Kidney glomerular epithelial cell (primary cell): ENCODE data around the gene RPRD1B.
"Not testable (repeated sequence)": the region's sequence is repeated elsewhere in the genome, so short reads cannot be mapped to it uniquely, and the experiment has no call there.

Experiments
- DNase-seq: peaks from one replicate; lab custom pipeline; 2025; lab: John Stamatoyannopoulos, UW

The RPRD1B gene

DNA sequence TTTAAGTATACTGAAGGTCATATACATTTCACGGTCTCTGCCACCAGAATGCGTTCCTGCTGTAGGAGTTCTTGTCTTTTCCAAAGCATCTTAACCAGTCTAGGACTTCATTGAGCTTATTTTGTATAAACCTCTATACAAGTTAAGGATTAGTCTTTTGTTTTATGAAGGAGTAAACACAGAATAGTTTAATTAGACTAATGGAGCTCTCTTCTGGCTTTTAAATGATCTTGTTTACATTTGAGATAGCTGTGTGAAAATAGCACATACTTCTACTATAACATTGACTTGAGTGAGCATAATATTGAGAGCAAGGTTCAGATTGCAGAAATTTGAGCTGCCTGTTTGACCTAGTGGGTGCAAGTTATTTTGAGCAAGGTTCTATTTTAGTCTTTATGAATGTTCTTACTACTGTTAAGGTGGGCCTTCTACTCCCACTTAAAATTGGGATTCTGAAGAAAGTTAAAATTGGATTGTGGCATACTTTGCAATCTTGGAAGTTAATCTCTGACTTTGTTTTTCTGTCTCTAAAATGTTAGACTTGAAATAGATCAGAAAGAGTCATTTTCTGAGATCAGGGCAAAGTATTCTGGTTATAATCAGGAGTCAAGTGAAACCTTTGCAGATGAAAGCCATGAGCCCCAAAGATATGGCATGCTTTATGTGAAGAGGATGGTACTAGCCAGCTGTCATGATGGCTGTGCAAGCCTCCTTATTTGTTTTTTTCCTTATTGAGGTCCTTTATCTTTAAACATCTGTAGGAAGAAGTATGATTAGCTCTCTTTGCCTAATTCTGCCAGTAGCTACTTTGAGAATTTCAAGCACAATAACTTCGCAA, 41.8 kb downstream of the RPRD1B start:
- DNase-seq = no peak

DNA sequence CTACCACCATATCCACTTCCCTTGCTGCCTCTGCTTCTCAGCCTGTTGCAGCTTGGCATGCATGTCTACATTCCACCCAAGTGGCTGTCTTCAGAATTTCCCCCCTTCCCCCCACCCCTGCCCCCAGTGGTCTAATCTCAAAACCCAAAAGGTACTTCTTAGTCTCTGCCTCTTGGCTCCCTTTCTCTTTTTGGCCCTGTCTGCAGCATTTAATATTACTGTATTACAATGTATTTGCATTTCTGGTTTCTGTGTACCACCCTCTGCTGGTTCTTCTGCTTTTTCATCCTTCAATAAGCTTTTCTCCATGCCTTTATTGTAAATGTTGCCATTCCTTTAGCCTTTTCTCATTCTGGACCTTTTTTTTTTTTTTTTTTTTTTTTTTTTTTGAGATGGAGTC, 43.0 kb downstream of the RPRD1B start:
- DNase-seq = no peak

DNA sequence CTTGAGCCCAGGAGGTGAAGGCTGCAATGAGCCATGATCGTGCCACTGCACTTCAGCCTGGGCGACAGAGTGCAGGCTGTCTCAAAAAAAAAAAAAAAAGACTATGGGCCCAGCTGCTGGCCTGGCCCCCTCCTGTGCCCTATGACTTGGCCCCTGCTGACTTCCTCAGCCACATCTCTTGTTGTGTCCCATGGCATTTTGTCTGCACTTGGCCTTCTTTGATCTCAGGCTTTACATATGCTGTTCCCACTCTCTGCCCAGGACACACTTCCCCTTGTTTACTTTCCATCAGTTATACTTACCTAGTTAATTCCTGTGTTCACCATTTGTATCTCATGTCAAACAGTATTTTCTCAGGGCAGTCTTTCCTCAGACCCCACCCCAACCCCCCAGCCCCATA, 44.5 kb downstream of the RPRD1B start:
- no peak for DNase-seq

DNA sequence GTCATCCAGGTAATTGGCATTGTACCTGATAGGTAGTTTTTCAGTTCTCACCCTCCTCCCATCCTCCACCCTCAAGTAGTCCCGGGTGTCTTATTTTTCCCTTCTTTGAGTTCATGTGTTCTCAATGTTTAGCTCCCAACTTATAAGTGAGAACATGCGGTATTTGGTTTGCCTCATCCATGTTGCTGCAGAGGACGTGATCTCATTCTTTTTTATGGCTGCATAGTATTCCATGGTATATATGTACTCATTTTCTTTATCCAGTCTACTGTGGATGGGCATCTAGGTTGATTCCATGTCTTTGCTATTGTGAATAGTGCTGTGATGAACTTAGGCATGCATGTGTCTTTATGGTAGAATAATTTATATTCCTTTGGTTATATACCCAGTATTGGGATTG, 45.8 kb downstream of the RPRD1B start:
- no peak for DNase-seq

DNA sequence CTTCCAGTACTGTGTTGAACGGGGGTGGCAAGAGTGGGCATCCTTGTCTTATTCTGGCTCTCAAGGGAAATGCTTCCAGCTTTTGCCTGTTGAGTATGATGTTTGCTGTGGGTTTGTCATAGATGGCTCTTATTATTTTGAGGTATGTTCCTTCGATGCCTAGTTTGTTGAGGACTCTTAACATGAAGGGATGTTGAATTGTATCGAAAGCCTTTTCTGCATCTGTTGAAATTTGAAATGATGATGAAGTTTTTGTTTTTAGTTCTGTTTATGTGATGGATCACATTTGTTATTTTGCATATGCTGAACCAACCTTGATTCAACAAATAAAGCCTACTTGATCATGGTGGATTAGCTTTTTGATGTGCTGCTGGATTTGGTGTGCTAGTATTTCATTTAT, 48.0 kb downstream of the RPRD1B start:
- no peak for DNase-seq

DNA sequence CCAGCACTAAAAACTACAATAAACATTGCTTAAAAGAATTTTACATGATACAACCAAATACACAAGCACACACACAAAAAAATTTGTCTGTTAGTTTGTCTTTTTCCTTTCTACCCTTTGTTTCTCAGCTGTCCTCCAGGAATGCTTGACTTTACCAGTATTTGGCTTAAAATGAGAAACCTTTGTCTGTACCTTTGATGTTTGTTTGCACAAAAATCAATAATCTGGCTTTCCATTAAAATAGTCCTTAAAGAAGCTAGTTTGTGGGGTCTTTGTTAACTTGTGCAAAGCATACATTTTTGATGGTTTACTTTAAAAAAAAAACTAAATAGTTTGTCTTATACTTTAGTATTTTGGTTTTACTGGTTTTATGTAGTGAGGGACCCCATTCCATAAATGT, 49.3 kb downstream of the RPRD1B start:
- DNase-seq = no peak

DNA sequence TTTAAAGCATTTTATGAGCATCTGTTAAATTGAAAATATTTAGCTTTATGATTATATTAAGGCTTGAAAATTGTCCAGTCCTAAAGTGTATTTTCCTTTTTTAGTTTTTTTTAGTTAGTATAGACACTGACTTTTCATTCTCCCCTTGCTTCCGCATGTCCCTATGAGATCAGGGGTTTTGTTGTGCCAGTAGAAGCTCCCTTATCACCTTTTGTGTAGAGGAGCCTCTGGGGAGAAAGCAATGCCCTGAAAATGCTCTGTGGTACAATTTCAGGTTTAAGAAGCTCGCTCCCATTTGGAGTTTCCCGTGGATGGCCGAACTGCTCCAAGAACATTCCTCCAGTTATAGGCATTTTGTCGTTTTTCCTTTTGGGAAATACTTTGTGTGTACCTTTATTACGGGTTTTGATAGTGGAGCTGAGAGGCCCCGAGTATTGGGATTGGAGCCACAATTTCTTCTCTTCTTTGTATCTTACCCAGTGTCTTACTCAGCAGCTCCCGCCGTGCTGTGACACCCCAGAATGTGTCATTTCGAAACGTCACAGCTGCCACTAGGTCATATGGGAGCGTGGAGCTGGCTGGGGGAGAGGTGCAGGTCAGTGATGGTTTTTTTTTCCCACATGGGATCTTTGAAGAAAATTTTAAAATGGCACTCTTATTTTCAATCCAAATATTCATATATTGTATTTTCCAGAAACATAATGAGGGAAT, 49.9 kb downstream of the RPRD1B start:
- DNase-seq = no peak

DNA sequence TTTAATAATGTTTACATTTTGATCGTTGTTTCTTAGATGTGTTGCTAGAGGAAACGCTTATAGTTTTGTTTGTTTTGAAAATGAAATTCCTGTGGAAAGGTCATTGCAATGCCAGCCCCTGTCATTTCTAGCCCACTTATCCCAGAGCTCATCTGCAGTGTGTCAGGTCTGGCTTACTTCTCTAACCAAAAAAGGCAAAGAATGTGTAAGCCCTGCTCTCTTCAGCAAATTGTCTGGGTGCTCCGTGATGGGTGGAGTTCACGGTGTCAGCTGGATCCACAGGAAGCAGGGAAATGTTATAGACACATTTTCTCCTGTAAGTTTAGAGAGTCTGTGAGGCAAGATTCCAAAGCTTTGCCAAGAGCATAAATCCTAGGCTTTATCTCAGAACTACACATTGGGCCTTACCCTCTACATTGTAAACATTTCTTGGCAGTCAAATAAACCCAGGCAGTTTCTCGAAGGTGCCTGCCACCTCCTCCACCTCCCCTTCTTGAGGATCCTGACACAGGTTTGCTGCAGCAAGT, 50.9 kb downstream of the RPRD1B start:
- peak; percentile 27 for DNase-seq

DNA sequence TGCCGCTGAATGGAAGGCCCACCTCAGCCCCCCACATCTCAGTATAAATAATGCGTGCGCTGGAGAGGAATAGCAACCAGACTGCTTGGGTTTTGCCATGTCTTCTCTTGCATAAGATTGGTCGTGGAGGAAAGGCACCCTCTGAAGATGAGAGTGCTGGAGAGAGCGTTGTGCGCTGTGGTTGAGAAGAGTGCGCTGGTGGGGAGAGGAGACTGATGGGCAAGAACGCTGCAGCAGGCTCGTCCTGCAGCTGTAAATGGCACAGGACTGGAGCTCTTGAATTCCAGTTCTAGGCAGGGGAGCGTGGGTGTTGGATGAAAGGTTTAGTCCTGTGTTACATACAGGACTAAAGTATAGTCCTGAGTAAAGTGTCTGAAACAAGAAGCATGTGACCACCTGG, 51.5 kb downstream of the RPRD1B start:
- no peak for DNase-seq

DNA sequence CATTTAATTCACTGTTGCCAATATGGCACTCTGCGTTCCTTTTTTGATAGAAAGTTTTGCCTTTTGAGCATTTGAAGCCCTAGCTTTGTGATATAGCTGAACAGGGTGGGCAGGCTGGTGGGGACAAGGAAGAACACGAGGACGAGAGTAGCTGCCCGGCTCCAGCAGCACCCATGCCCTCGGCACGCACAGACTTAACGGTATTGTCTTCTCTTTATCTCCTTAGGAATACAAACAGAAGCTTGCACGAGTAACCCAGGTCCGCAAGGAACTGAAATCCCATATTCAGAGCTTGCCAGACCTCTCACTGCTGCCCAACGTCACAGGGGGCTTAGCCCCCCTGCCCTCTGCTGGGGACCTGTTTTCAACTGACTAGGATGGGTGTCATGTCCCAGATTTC, 56.0 kb downstream of the RPRD1B start:
- no peak for DNase-seq

DNA sequence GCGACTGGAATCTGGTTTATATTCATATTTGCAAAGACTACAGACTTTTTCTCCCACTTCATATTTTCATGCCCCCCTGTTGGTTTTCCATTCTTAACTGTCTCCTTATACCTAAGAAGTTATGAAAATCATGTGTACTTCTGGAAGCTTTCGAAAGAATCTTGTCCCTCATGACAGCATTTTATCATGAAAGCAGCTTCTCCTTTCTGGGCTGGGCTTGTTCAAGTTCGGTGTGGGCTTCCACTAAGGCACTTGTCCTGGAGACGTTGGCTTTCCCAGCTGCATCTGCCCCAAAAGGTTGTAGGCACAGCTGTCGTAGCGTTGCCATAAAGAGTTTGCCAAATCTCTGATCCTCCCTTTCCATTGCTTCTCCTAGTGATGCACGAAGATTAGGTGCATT, 56.5 kb downstream of the RPRD1B start:
- DNase-seq = no peak

DNA sequence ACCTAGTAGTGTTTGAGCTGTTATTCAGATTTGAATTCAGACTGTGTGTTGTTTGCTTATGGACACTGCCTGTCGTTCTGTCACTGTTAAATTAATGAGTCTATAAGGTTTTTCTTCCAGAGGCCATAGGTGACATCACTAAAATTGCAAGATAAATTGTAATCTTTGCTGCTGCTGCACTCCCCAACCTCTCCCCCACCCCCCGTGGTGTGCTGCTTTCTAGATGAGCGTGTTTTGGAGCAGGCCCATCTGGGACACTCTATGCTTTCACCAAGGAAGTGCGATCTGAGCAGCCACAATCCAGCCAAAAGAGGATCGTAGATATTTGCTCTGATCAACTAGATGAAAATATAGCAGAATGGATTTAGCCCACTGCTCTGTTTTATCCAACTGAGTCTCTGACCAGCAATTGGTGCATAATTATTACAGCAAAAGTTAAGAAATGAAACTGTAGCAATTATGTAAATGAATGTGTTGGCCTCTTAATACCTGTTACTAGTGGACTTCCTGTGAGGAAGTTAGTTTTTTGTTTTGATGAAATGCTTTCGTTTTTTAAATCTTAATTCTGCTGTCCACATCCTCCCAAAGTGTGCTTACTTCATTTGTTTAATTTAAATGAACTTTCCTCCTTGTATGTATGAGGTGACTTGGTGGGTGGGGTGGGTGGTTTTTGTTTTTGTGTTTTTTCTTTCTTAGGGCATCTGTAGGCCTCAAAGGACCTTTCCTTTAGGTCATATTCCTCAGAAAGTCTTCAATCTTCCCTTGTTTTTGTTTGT, 58.1 kb downstream of the RPRD1B start:
- no peak for DNase-seq

DNA sequence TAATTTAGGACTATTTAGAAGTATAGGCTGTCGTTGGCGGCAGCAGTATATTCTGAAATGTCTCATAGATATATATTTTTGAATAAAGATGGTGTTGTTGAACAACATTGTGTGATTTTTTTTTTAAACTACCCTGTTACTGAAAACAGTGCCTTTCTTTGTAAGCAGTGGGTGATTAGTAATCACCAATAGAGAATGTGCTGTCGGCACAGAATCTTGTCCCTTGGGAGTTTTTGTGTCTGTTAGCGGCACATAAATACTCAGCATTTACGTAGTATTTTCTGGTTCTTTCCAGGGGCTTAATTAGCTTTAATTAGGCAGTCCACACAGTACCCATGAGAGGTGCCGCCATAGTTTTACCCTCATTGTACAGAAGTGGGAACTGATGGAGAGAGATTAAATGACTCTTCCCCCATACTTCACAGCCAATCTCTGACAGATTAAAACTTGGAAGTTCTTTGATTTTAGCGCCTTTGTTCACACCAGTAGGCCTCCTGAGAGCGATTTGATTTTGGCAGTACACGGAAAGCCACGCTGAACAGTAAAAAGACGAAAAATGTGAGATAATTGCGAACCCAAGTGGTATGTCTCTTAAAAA, 58.8 kb downstream of the RPRD1B start:
- no peak for DNase-seq

DNA sequence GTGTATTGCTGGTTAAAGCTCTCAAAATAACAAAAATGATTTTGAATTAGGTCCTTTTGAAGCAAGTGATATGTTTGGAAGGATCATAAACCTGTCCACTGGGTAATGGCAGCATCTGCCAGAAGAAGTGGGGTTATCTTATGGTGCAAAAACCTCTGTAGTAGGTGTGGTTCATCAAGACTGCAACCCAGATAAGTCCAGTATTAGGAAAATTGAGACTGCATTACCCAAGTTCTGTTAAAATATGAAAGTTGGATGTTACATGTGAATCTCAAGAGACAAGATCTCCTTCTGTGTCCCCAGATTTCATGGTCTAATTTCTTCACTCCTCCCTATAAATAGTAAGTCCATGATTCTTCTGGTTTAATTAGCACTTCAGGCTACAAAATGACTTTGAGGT, 59.4 kb downstream of the RPRD1B start:
- no peak for DNase-seq

DNA sequence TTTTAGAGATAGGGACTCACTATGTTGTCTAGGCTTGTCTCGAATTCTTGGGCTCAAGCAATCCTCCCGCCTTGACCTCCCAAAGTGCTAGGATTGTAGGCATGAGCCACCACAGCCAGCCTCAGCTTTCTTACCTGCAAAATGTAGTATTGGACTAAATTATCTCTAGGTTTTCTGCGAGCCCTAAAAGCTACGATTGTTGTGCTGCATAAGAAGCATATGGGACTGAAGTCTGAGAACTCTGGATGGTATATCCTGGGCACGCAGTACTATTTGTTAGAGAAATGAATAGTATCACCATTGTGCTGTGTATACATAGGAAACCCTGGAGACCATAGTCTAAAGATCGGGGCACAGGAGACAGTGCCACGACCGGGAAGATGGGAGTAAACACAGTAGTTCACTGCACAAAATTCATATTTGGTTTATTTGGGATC, 60.1 kb downstream of the RPRD1B start:
- no peak for DNase-seq

DNA sequence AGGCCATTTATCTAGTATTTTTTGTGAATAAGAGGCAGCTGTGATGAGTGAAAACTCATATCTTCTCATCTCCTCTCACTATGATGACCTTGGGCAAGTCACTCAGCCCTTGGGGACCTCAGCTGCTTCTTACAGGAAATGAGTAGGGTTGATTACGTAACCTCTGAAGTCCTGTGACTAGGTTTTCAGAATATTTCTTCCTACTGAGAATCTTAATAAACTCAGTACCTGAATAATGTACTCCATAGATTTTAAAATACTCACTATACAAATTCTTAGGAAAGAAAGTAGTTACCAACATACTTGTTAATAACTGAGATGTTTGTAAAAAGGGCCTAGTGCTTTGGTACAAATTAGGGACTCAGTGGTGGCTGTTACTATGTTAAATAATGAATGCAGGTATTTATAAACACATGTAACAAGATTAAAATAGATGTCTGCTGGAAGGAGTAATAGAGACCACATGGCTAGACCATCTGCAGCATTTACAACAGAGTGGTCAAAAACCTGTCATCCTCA, 60.9 kb downstream of the RPRD1B start:
- DNase-seq = no peak

DNA sequence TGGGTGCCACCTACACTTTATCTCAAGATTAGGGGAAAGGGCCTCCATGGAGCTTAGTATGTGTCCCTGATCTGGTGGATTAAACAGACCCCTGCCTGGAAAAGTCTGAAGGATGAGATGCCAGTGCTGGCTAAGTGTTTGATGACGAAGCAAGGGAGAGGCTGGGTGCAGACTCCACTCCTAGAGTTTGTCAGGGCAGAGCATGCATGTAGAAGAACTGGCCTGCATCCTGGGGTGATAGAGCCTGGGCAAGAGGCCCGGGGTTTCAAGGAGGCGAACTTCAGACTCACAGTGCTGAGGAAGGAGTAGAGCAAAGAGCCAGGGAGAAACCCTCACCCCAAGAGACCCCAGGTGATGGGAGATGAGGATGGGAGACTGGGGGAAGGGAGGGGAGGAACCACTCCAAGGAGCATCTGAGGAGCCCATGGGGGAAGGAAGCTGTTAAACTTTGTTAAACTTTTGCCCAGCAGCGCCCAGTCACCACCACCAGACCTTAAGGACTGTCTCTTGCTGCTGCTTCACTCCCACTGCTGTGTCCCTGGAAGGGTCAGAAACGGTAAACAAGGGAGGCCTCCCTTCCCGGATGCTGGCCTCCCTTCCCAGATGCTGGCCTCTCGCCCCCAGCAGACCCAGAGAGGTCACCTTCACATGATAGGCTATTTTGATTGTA, 61.6 kb downstream of the RPRD1B start:
- DNase-seq = no peak

DNA sequence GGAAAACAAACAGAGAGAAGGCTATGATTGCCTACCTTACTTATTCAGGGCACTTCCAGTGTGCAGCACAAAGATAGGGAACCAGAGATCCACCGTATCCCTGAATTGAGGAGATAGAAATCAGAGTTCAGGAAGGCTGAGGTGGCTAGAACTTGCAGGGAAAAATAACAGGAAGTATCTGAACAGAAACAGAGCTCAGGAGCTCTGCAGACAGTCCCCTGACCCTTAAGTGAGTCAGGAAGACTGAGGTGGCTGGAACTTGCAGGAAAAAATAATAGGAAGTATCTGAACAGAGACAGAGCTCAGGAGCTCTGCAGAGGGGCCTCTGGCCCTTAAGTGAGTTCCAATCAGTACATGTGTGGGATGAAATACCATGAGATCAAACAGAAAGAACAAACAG, 65.4 kb downstream of the RPRD1B start:
- DNase-seq = no peak

DNA sequence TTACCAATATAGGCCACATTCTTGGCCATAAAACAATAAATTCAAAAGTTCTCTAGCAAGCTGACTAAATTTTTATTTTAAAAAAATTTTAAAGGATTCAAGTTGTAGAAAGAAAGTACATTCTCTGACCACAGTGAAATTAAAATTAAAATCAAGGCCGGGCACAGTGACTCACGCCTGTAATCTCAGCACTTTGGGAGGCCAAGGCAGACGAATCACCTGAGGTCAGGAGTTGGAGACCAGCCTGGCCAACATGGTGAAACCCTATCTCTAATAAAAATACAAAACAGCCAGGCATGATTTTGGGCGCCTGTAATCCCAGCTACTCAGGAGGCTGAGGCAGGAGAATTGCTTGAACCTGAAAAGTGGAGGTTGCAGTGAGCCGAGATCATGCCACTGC, 68.7 kb downstream of the RPRD1B start:
- not testable (repeated sequence) for DNase-seq

DNA sequence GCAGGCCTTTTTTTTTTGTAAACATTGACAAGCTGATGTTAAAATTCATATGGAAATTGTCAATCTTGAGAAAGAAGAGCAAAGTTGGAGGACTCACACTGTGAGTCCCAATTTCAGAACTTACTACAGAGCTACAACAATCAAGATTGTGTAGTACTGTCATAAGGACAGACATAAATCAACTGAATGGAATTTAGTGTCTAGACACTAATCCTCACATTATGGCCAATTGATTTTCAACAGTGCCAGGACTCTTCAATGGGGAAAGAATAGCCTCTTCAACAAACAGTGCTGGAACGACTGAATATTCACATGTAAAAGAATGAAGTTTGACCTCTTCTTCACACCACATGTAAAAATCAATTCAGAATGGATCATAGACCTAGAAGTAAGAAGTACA, 70.7 kb downstream of the RPRD1B start:
- DNase-seq = no peak

DNA sequence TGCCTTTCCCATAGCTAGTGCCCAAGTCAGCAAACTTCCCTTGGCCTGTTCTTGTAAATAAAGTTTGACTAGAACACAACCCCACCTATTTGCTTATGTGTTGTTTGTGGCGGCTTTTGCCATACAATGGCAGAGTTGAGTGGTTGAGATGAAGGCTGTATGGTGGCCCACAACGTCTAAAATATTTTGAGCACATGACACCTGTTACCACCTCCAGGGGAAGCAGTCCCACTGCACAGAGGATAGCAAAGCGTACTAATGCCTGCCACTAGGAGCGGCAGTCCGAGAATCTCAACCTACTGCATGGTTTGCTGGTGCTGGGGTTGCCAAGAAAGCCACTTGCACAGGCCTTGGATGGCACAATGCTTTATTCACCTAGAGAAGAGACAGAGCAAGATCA, 72.9 kb downstream of the RPRD1B start:
- no peak for DNase-seq
